Endothelial cell of umbilical vein (primary cell): Measurements from ENCODE around the gene MAPT. TPM values are rescaled to one million over a fixed set of nuclear protein-coding genes. Genes with fewer than 3 reads are reported as not detected.

Experiments
- BruUV-seq: library from RNA; stranded (reverse); fragments of 400-500 nt; replicated peaks from 2 replicates; lab custom pipeline; 2021; lab: Mats Ljungman, UMichigan
- CTCF ChIA-PET: fragments of 300-600, 350-600 bp; sonication (Branson Sonifier 250); formaldehyde crosslinking; loops from one replicate; lab custom pipeline; 2021; ENCODE audit warnings: antibody characterized with exemption, inconsistent platforms; lab: Charles Lee
- POLR2A ChIA-PET: fragments of 300-600, 350-600 bp; sonication (Branson Sonifier 250); formaldehyde crosslinking; loops from one replicate; lab custom pipeline; 2021; ENCODE audit warnings: antibody characterized with exemption, inconsistent platforms; lab: Charles Lee
- DNase-seq: peaks from one replicate; pipeline ENCODE4 v3.0.0-alpha.2; 2011; ENCODE audit warnings: low read depth, low spot score
- FAIRE-seq: peaks from 2 replicates; lab custom pipeline; 2011; peaks lifted over from hg19 to GRCh38; lab: Jason Lieb, UNC
- H2AFZ ChIP-seq: 2 replicates; pipeline ENCODE4 v1.6.0; 2012; ENCODE audit warnings: low read depth, low read length, control low read depth, inconsistent platforms
- H3K27ac ChIP-seq: 2 replicates; pipeline ENCODE4 v1.5.1; 2011; ENCODE audit warnings: low read depth, mild to moderate bottlenecking, control low read depth, low read length, moderate library complexity; ENCODE audit not compliant: insufficient read depth
- H3K27me3 ChIP-seq, 2 experiments: 2 replicates each; pipeline versions ENCODE4 v1.6.0 to v1.6.1; 2011; ENCODE audit warnings: low read length in 2 of 2, mixed read lengths in 1 of 2; ENCODE audit not compliant: control insufficient read depth in 2 of 2, insufficient read depth in 2 of 2
- H3K36me3 ChIP-seq, 2 experiments: 2 replicates in 1 of 2; 3 replicates in 1 of 2; pipeline ENCODE4 v1.5.1; 2011; ENCODE audit warnings: low read length in 2 of 2, mild to moderate bottlenecking in 1 of 2, moderate library complexity in 1 of 2; ENCODE audit not compliant: control insufficient read depth in 2 of 2, insufficient read depth in 2 of 2; ENCODE audit errors: extremely low read depth in 1 of 2
- H3K4me1 ChIP-seq: 3 replicates; pipeline ENCODE4 v1.5.1; 2011; ENCODE audit warnings: mild to moderate bottlenecking, low read length; ENCODE audit not compliant: control insufficient read depth, insufficient read depth; ENCODE audit errors: extremely low read depth
- H3K4me2 ChIP-seq: 2 replicates; pipeline ENCODE4 v1.6.1; 2011; ENCODE audit warnings: low read length, control low read depth, mixed read lengths; ENCODE audit not compliant: insufficient read depth
- H3K4me3 ChIP-seq, 3 experiments: fragments of 200-600 bp in 1 of 3; sonication (generic), shearing (Covaris generic) in 1 of 3; replicated peaks in 1 of 3; 2 replicates each; pipeline ENCODE4 v1.5.1; 2011 to 2016; ENCODE audit warnings: control low read depth in 3 of 3, low read length in 3 of 3, mild to moderate bottlenecking in 2 of 3, inconsistent platforms in 1 of 3, low read depth in 1 of 3, moderate library complexity in 1 of 3; ENCODE audit not compliant: insufficient read depth in 1 of 3
- H3K79me2 ChIP-seq: 2 replicates; pipeline ENCODE4 v1.6.0; 2012; ENCODE audit warnings: low read length, inconsistent platforms; ENCODE audit not compliant: control insufficient read depth, insufficient read depth
- H3K9ac ChIP-seq: replicated peaks from 2 replicates; pipeline ENCODE3; 2011; ENCODE audit warnings: low read length, control low read depth; ENCODE audit not compliant: insufficient read depth; ENCODE audit errors: extremely low read depth
- H3K9me1 ChIP-seq: replicated peaks from 3 replicates; pipeline ENCODE4 v1.6.0; 2011; ENCODE audit warnings: mild to moderate bottlenecking, low read length; ENCODE audit not compliant: control insufficient read depth, insufficient read depth; ENCODE audit errors: extremely low read depth
- H3K9me3 ChIP-seq: replicated peaks from 2 replicates; pipeline ENCODE4 v1.5.1; 2012; ENCODE audit warnings: low read length, inconsistent platforms; ENCODE audit not compliant: control insufficient read depth, insufficient read depth
- H4K20me1 ChIP-seq: replicated peaks from 2 replicates; pipeline ENCODE3; 2011; ENCODE audit warnings: mild to moderate bottlenecking, low read length; ENCODE audit not compliant: control insufficient read depth, insufficient read depth; ENCODE audit errors: extremely low read depth
- EZH2 ChIP-seq: IDR thresholded peaks from 2 replicates; pipeline ENCODE4 v1.6.1; 2012; ENCODE audit warnings: borderline replicate concordance, low read depth, mild to moderate bottlenecking, moderate library complexity, low read length, inconsistent platforms; ENCODE audit not compliant: severe bottlenecking
- FOS ChIP-seq: IDR thresholded peaks from 2 replicates; pipeline ENCODE4 v1.6.1; 2011; ENCODE audit warnings: mild to moderate bottlenecking, low read length, moderate library complexity, borderline replicate concordance; ENCODE audit not compliant: insufficient read depth
- GATA2 ChIP-seq: IDR thresholded peaks from 2 replicates; pipeline ENCODE4 v1.7.0; 2011; ENCODE audit warnings: low read depth, mild to moderate bottlenecking, moderate library complexity, mixed read lengths, low read length; ENCODE audit not compliant: insufficient read length, insufficient read depth
- JUN ChIP-seq: IDR thresholded peaks from 2 replicates; pipeline ENCODE4 v1.6.1; 2011; ENCODE audit warnings: borderline replicate concordance, low read depth; ENCODE audit not compliant: insufficient read length, insufficient read depth
- MYC ChIP-seq: IDR thresholded peaks from one replicate; pipeline ENCODE4 v1.6.1; 2011; ENCODE audit warnings: mild to moderate bottlenecking, low read depth, low read length
- POLR2A ChIP-seq: IDR thresholded peaks from 2 replicates; pipeline ENCODE4 v1.6.1; 2012; ENCODE audit warnings: low read depth, mild to moderate bottlenecking, control low read depth, low read length
- POLR2AphosphoS5 ChIP-seq: IDR thresholded peaks from 2 replicates; pipeline ENCODE4 v1.6.1; 2012; ENCODE audit warnings: low read depth, mild to moderate bottlenecking, control low read depth, low read length, moderate library complexity; ENCODE audit not compliant: insufficient read depth
- dilution Hi-C: fragments of 300-500 bp; cut with MboI; formaldehyde crosslinking; loops from one replicate; pipeline ENCODE4 v1.15.0; 2019; ENCODE audit warnings: low sequenced_read_pairs; ENCODE audit not compliant: extremely low pct_ligation_motif_present
- intact Hi-C: fragments of 100-400 bp; cut with micrococcal nuclease; formaldehyde crosslinking; loops from one replicate; pipeline ENCODE4 v1.10.0; 2022
- polyA plus RNA-seq, 4 experiments: library from polyadenylated mRNA; depleted of rRNA in 3 of 4; stranded (reverse) in 3 of 4; unstranded in 1 of 4; fragments of >200 nt; gene quantifications; 2 replicates each; pipeline versions ENCODE4 v1.2.1 to v1.2.3, GENCODE V29; 2011 to 2012; ENCODE audit warnings: missing spikeins in 1 of 4
- total RNA-seq: library from RNA; stranded (reverse); gene quantifications from 2 replicates; pipeline ENCODE4 v1.2.3, GENCODE V29; 2021
- TF ChIP-seq, protein P1 (sequence below): IDR thresholded peaks from 2 replicates; pipeline ENCODE4 v1.6.1; 2011; ENCODE audit not compliant: insufficient read depth, insufficient read length
- TF ChIP-seq, protein P2 (sequence below), 2 donors: IDR thresholded peaks; 1 replicate in 1 of 2; 2 replicates in 1 of 2; pipeline ENCODE4 v1.5.1; 2011; ENCODE audit warnings: low read length in 2 of 2, mild to moderate bottlenecking in 2 of 2, moderate library complexity in 2 of 2, control low read depth in 1 of 2, inconsistent platforms in 1 of 2, low read depth in 1 of 2; ENCODE audit not compliant: insufficient read depth in 1 of 2; ENCODE audit errors: extremely low read depth in 1 of 2

MAPT gene
- total and polyA plus RNA-seq, 2 donors (not counting 3 experiments of a cell fraction or from before 2014, with no cell fraction given): 0.04 to 0.51 TPM

DNA sequence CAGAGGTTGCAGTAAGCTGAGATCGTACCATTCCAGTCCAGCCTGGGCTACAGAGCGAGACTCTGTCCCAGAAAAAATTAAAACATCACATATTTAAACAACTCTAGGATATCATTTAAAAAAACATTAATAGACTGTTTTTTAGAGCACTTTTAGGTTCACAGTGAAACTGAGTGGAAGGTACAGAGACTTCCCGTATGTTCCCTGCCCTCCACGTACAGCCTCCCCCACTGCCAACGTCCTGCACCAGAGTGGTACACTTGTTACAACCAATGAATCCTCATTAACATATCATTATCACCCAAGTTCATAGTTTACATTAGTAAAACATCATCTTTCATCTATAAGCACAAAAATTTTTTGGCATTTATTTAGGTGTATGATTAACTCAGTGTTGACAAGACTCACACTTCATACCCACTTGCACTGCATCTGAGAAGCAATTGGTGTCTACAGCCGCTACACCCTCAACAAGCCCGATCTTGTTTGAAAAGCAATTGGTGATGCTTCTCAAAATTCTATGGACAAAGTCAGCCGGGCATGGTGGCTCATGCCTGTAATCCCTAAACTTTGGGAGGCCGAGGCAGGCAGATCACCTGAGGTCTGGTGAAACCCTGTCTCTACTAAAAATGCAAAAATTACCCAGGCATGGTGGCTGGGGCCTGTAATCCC lies 64.8 kb downstream of the MAPT start:
- H4K20me1 ChIP-seq: no peaks in the 10 kb centered on the region
- BruUV-seq: no TSS peak
- no peaks in the 10 kb centered on the region for H3K4me1 ChIP-seq
- intact Hi-C loops: no loop called here
- no peak overlapping the region for H2AFZ ChIP-seq
- peaks cover 0 to 4% of the 10 kb centered on the region in 2 experiments for H3K27me3 ChIP-seq
- CTCF ChIA-PET: interaction anchor here (1.2 kb wide), 1 partner anchor 12 kb away, joined by 3 read pairs; no protein-coding TSS in a partner anchor
- no peak overlapping the region for H3K9ac ChIP-seq
- H3K9me1 ChIP-seq: no peaks in the 10 kb centered on the region
- no peak overlapping the region for H3K4me2 ChIP-seq
- no peak overlapping the region for H3K27ac ChIP-seq
- TF ChIP-seq, protein P1, sequence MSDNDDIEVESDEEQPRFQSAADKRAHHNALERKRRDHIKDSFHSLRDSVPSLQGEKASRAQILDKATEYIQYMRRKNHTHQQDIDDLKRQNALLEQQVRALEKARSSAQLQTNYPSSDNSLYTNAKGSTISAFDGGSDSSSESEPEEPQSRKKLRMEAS: no peak
- TF ChIP-seq POLR2AphosphoS5: no peak
- TF ChIP-seq POLR2A: no peak
- TF ChIP-seq, protein P2, sequence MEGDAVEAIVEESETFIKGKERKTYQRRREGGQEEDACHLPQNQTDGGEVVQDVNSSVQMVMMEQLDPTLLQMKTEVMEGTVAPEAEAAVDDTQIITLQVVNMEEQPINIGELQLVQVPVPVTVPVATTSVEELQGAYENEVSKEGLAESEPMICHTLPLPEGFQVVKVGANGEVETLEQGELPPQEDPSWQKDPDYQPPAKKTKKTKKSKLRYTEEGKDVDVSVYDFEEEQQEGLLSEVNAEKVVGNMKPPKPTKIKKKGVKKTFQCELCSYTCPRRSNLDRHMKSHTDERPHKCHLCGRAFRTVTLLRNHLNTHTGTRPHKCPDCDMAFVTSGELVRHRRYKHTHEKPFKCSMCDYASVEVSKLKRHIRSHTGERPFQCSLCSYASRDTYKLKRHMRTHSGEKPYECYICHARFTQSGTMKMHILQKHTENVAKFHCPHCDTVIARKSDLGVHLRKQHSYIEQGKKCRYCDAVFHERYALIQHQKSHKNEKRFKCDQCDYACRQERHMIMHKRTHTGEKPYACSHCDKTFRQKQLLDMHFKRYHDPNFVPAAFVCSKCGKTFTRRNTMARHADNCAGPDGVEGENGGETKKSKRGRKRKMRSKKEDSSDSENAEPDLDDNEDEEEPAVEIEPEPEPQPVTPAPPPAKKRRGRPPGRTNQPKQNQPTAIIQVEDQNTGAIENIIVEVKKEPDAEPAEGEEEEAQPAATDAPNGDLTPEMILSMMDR (IDR thresholded peaks at IDR 0.05; ENCODE audit: extremely low read depth in 1 of 2, insufficient read depth in 1 of 2, low read depth in 1 of 2, low read length in 2 of 2): no peak
- no peak for TF ChIP-seq EZH2
- no peak for TF ChIP-seq FOS
- TF ChIP-seq GATA2: no peak
- TF ChIP-seq MYC: no peak
- no peak for TF ChIP-seq JUN
- H3K36me3 ChIP-seq: no peaks in the 10 kb centered on the region
- no peak for DNase-seq
- H3K79me2 ChIP-seq: no peaks in the 10 kb centered on the region
- H3K4me3 ChIP-seq: no peak overlapping the region
- FAIRE-seq: no peak
- POLR2A ChIA-PET: no interaction called here
- dilution Hi-C loops: no loop called here
- H3K9me3 ChIP-seq: no peaks in the 10 kb centered on the region
